Osteoblast (primary cell): ENCODE data around the gene WDR18. TPM values are rescaled to one million over a fixed set of nuclear protein-coding genes. Genes with fewer than 3 reads are reported as not detected.

Experiments
- DNase-seq: peaks from one replicate; pipeline ENCODE4 v3.0.0; 2011; ENCODE audit warnings: low spot score, mixed read lengths; ENCODE audit not compliant: insufficient read length; ENCODE audit errors: missing footprints
- H2AFZ ChIP-seq: 2 replicates; pipeline ENCODE4 v1.6.0; 2011; ENCODE audit warnings: mild to moderate bottlenecking, low read length
- H3K27ac ChIP-seq: 2 replicates; pipeline ENCODE4 v1.5.1; 2011; ENCODE audit warnings: mild to moderate bottlenecking, low read depth, low read length, moderate library complexity
- H3K27me3 ChIP-seq: 2 replicates; pipeline ENCODE4 v1.6.0; 2012; ENCODE audit warnings: mild to moderate bottlenecking, control low read depth, inconsistent platforms, low read length, moderate library complexity; ENCODE audit not compliant: insufficient read depth
- H3K36me3 ChIP-seq: 2 replicates; pipeline ENCODE4 v1.5.1; 2011; ENCODE audit warnings: mild to moderate bottlenecking, low read length, control low read depth, moderate library complexity; ENCODE audit not compliant: insufficient read depth
- H3K4me1 ChIP-seq: 2 replicates; pipeline ENCODE4 v1.5.1; 2011; ENCODE audit warnings: mild to moderate bottlenecking, low read length, control low read depth, moderate library complexity; ENCODE audit not compliant: insufficient read depth
- H3K4me2 ChIP-seq: 2 replicates; pipeline ENCODE4 v1.6.0; 2011; ENCODE audit warnings: mild to moderate bottlenecking, low read length; ENCODE audit not compliant: insufficient read depth
- H3K4me3 ChIP-seq: fragments of 200-600 bp; sonication (generic); 3 replicates; pipeline ENCODE4 v1.5.1; 2012; ENCODE audit warnings: mild to moderate bottlenecking, low read length, inconsistent platforms; ENCODE audit not compliant: insufficient read depth
- H3K79me2 ChIP-seq: 2 replicates; pipeline ENCODE4 v1.6.0; 2012; ENCODE audit warnings: mild to moderate bottlenecking, low read length, control low read depth, inconsistent platforms; ENCODE audit not compliant: insufficient read depth
- H3K9me3 ChIP-seq: 2 replicates; pipeline ENCODE4 v1.5.1; 2011; ENCODE audit warnings: low read depth, low read length, control low read depth
- H4K20me1 ChIP-seq: 2 replicates; pipeline ENCODE4 v1.6.0; 2012; ENCODE audit warnings: mild to moderate bottlenecking, low read length, control low read depth; ENCODE audit not compliant: insufficient read depth
- total RNA-seq: library from RNA; depleted of rRNA; stranded (reverse); fragments of >200 nt; gene quantifications from 2 replicates; pipeline ENCODE4 v1.2.3, GENCODE V29; 2012
- TF ChIP-seq, protein P1 (sequence below): IDR thresholded peaks from 2 replicates; pipeline ENCODE4 v1.5.1; 2011; ENCODE audit warnings: mild to moderate bottlenecking, low read depth, low read length, moderate library complexity; ENCODE audit errors: extremely low read depth

The WDR18 gene
- total RNA-seq, 1 donor, result 45.6 TPM

DNA sequence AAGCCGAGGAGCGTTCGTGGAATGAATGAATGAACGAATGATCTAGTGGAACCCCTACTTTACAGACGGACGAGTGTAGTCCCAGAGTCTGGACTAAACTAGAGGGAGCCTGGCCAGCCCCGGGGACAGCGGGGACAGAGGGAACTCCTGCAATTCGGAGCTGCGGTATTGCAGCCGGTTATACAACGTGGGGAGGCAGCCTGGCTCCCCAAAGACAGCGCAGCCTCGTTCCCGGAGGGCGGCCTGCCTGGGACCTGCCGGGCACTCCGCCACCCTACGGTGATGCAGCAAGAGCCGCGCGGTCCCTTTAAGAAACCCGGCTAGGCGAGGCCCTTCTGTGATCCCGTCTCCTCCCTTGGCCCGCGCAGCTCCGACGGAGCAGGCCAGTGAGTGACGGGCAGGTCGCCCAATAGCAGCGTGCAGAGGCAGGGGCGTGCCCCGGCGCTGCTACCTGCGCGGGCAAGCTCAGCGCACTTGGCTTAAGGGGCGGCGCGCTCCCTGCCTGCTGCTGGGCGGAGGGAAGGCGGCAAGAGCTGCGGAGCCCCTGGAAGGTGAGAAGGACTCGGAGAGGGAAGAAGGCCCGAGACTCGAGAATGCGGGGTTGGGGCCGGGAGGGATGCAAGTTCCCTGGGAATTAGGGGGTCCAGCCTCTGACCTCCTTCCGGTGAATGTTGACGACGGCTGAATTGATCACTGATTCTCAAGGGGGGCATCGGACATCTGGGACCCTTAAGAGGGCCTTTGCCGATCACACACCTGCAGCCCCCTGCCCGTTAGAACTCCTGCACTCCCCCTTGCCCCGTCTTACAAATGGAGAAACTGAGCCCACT, 55.7 kb downstream of the WDR18 start, which contains the start of gene ABCA7:
TSS of gene ABCA7 (plus strand) at position 462 of the 830 bp plus-strand sequence. CDS start 1,255 bp downstream, outside the sequence.
- TF ChIP-seq, protein P1, sequence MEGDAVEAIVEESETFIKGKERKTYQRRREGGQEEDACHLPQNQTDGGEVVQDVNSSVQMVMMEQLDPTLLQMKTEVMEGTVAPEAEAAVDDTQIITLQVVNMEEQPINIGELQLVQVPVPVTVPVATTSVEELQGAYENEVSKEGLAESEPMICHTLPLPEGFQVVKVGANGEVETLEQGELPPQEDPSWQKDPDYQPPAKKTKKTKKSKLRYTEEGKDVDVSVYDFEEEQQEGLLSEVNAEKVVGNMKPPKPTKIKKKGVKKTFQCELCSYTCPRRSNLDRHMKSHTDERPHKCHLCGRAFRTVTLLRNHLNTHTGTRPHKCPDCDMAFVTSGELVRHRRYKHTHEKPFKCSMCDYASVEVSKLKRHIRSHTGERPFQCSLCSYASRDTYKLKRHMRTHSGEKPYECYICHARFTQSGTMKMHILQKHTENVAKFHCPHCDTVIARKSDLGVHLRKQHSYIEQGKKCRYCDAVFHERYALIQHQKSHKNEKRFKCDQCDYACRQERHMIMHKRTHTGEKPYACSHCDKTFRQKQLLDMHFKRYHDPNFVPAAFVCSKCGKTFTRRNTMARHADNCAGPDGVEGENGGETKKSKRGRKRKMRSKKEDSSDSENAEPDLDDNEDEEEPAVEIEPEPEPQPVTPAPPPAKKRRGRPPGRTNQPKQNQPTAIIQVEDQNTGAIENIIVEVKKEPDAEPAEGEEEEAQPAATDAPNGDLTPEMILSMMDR, result no peak

DNA sequence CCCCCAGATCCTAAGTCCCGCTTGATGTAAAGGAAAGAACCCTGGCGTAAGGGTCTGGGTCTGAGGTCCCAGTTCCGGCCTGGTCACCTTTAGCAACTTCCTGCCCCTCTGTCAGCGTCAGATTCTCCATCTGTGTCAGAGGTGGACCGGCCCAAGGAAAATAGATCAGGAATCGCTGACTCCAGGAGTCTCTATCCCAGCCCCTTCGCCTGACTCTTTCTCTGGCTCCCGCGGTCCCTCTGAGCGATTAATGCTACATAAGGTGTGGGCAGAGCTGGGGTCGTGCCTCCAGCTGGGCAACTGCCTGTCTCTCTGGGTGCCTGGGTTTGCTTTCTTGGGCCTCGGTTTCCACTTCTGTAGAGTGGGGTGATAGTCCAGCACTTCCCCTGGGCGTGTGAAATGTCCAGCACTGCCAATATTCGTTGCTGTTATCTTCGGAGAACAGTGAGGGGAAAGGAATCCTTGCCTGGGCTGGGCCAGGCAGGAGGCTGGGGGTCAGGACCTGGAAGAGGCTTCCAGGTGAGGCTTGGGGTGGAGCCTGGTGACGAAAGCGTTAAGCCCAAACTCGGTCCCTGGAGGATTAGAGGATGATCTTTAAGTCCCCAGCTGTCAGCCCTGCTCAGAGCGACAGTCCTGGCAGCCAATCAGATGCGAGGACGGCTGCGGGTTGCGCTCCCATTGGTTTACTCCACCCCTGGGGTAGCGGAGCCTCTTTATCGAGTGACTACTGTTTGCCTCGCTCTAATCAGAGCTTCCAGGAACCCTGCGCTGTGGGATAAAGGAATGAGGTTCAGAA, 56.5 kb downstream of the WDR18 start:
- Histone ChIP-seq H3K4me1 (peaks cover 42% of the 10 kb centered on the region), H3K4me2 (peak overlapping the region; percentile 80), H3K79me2 (no peaks in the 10 kb centered on the region), H3K27ac (peak overlapping the region; percentile 24), H2AFZ (peak overlapping the region; percentile 41), H3K27me3 (no peaks in the 10 kb centered on the region), H3K4me3 (peak overlapping the region; percentile 68), H3K36me3 (peaks cover 29% of the 10 kb centered on the region), H3K9me3 (no peaks in the 10 kb centered on the region), H4K20me1 (peaks cover 25% of the 10 kb centered on the region)
- TF ChIP-seq, protein P1, result no peak
- DNase-seq, result peak; percentile 100

More for the DNA sequence above, 55.7 kb downstream of the WDR18 start, which contains the start of gene ABCA7:
- no peaks in the 10 kb centered on the region for H3K27me3 ChIP-seq
- H3K4me1 ChIP-seq, result peaks cover 42% of the 10 kb centered on the region
- no peaks in the 10 kb centered on the region for H3K9me3 ChIP-seq
- H3K79me2 ChIP-seq, result peaks cover 4% of the 10 kb centered on the region
- H3K27ac ChIP-seq, result peak within 1 kb of the TSS; percentile 24
- H3K4me2 ChIP-seq, result peak within 1 kb of the TSS; percentile 80
- H3K36me3 ChIP-seq, result peaks cover 29% of the 10 kb centered on the region
- peak within 1 kb of the TSS; percentile 68 for H3K4me3 ChIP-seq
- peak within 1 kb of the TSS; percentile 41 for H2AFZ ChIP-seq
- H4K20me1 ChIP-seq, result peaks cover 31% of the 10 kb centered on the region
- DNase-seq, result peak; percentile 98

DNA sequence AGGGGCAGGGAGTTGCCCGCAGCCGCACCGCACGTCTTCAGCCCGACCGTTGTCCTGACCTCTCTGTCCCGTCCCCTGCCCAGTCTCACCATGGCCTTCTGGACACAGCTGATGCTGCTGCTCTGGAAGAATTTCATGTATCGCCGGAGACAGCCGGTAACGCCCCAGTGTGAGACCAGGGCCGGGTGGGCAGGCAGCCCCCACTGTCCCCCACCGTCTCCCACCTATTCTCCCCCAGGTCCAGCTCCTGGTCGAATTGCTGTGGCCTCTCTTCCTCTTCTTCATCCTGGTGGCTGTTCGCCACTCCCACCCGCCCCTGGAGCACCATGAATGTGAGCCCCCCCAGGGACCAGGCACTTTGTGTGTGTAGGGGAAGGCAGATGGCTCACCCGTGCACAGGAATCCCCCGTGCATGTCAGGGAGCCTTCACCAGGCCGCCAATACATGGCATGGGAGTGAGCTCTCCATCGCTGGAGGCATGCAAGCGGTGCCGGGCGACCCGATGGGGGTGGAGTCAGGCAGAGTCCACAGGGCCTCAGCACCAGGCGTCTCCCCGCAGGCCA, 57.2 kb downstream of the WDR18 start:
- Histone ChIP-seq H3K27ac (no peak overlapping the region), H4K20me1 (peaks cover 21% of the 10 kb centered on the region), H2AFZ (no peak overlapping the region), H3K4me2 (peak overlapping the region; percentile 80), H3K36me3 (peaks cover 22% of the 10 kb centered on the region), H3K79me2 (no peaks in the 10 kb centered on the region), H3K27me3 (no peaks in the 10 kb centered on the region), H3K4me1 (peaks cover 42% of the 10 kb centered on the region), H3K9me3 (no peaks in the 10 kb centered on the region), H3K4me3 (peak overlapping the region; percentile 68)
- no peak for DNase-seq
- TF ChIP-seq, protein P1, result no peak
